ENCODE results near the gene GEMIN2. TPM values are rescaled to one million over a fixed set of nuclear protein-coding genes. Genes with fewer than 3 reads are reported as not detected.

The GEMIN2 gene
- total RNA-seq, 6 experiments from 2014 or later, result 3.4 to 9.9 (median 6.0) TPM

DNA sequence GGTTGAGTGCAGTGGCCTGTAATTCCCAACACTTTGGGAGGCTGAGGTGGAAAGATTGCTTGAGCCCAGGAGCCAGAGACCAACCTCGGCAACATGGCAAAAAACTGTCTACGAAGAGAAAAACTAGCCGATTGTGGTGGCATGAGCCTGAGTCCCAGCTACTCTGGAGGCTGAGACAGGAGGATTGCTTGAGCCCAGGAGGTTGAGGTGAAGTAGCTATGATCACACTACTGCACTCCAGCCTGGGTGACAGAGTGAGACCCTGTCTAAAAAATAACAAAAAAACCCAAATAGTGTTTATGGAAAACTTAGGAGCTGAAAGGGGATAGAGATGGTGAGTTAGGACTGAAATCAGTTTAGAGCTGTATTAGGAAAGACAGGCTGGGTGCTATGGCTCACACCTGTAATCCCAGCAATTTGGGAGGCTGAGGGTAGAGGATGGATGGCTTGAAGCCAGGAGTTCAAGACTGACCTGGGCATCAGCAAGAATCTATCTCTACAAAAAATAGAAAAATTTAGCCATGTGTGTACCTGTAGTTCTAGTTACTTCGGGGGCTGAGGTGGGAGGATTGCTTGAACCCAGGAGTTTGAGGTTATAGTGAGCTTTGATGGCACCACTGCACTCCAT, 70.6 kb downstream of the GEMIN2 start:
- no peaks in the 10 kb centered on the region for H3K4me1 ChIP-seq
- no peak overlapping the region for H3K27ac ChIP-seq
- no peaks in the 10 kb centered on the region for H3K27me3 ChIP-seq
- no peak overlapping the region for H3K4me3 ChIP-seq
- no peak for TF ChIP-seq POLR2A (IDR thresholded peaks at IDR 0.05)
- TF ChIP-seq, protein P1, sequence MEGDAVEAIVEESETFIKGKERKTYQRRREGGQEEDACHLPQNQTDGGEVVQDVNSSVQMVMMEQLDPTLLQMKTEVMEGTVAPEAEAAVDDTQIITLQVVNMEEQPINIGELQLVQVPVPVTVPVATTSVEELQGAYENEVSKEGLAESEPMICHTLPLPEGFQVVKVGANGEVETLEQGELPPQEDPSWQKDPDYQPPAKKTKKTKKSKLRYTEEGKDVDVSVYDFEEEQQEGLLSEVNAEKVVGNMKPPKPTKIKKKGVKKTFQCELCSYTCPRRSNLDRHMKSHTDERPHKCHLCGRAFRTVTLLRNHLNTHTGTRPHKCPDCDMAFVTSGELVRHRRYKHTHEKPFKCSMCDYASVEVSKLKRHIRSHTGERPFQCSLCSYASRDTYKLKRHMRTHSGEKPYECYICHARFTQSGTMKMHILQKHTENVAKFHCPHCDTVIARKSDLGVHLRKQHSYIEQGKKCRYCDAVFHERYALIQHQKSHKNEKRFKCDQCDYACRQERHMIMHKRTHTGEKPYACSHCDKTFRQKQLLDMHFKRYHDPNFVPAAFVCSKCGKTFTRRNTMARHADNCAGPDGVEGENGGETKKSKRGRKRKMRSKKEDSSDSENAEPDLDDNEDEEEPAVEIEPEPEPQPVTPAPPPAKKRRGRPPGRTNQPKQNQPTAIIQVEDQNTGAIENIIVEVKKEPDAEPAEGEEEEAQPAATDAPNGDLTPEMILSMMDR (IDR thresholded peaks at IDR 0.05), result no peak
- no peak for ATAC-seq
- 100% methylated on average over 4 of the region's 4 CpGs for WGBS (ENCODE audit: insufficient coverage, low coverage, low lambda C conversion rate, missing lambda C conversion rate)
- no peaks in the 10 kb centered on the region for H3K9me3 ChIP-seq
- no peak for DNase-seq
- intact Hi-C loops (cut with DNase I), result no loop called here
- H3K36me3 ChIP-seq, result peaks cover 11 to 49% (median 30%) of the 10 kb centered on the region in 4 donors

- H3K27ac ChIP-seq, result no peak overlapping the region
- WGBS (ENCODE audit: insufficient coverage, low coverage, low lambda C conversion rate, missing lambda C conversion rate), result 91% methylated on average over 5 of the region's 5 CpGs
Measured at GRCh38 chr14:39185256-39186049, 71.3 kb downstream of the GEMIN2 start.

More at GRCh38 chr14:39185256-39186049, 71.3 kb downstream of the GEMIN2 start:
- peaks cover 11 to 42% (median 25%) of the 10 kb centered on the region in 4 donors for H3K36me3 ChIP-seq
- H3K4me3 ChIP-seq, result no peak overlapping the region
- no peaks in the 10 kb centered on the region for H3K9me3 ChIP-seq
- TF ChIP-seq, protein P1 (IDR thresholded peaks at IDR 0.05), result no peak
- TF ChIP-seq POLR2A (IDR thresholded peaks at IDR 0.05), result no peak
- no peak for ATAC-seq
- intact Hi-C loops (cut with DNase I), result no loop called here
- H3K4me1 ChIP-seq, result no peaks in the 10 kb centered on the region
- DNase-seq, result no peak
- no peaks in the 10 kb centered on the region for H3K27me3 ChIP-seq

Small RNAs within 50 kb of the gene (small RNA-seq; reads per million reads assigned to genes)
- gene AL109628.1, result 0 reads per million in 2 experiments

Other genes starting within 250 kb of the GEMIN2 start
- 100 to 1,000 TPM in 2 of 6 experiments, 10 to 100 TPM in 4; 69.2 to 107 (median 88.1) TPM for gene SEC23A, start 11.1 kb upstream of the GEMIN2 start, total RNA-seq
- gene TRAPPC6B, start 56.0 kb downstream of the GEMIN2 start, total RNA-seq, result 10 to 100 TPM; 11.4 to 26.9 (median 15.1) TPM
- 10 to 100 TPM; 12.2 to 42.0 (median 23.8) TPM for gene PNN, start 60.9 kb downstream of the GEMIN2 start, total RNA-seq
- gene MIA2, start 119.6 kb downstream of the GEMIN2 start, total RNA-seq, result 10 to 100 TPM; 58.7 to 90.8 (median 73.6) TPM